ENCODE results near the gene ALK. TPM values are rescaled to one million over a fixed set of nuclear protein-coding genes. Genes with fewer than 3 reads are reported as not detected.

The ALK gene
- polyA plus RNA-seq, 3 donors: not detected

GRCh38 chr2:29347774-29348461 is 573.5 kb downstream of the ALK start:
- Histone ChIP-seq H4K20me1 (ENCODE audit: insufficient read depth, low read length) (no peaks in the 10 kb centered on the region), H3K9ac (ENCODE audit: insufficient read depth, low read length, poor library complexity, severe bottlenecking) (no peak overlapping the region), H3K4me2 (replicated peaks; ENCODE audit: extremely low read depth, low read length, poor library complexity, severe bottlenecking) (no peak overlapping the region), H3K36me3 (replicated peaks in 1 of 2; ENCODE audit: control insufficient read depth in 1 of 2, insufficient read depth in 2 of 2, low read length in 2 of 2) (no peaks in the 10 kb centered on the region), H3K27me3 (ENCODE audit: control insufficient read depth in 2 of 2, insufficient read depth in 2 of 2, low read length in 2 of 2) (no peaks in the 10 kb centered on the region), H3K4me1 (ENCODE audit: control insufficient read depth in 1 of 2, insufficient read depth in 2 of 2, low read length in 2 of 2) (no peaks in the 10 kb centered on the region), H3K79me2 (ENCODE audit: insufficient read depth, low read length) (no peaks in the 10 kb centered on the region), H3K27ac (ENCODE audit: low read depth in 1 of 2, low read length in 2 of 2) (no peak overlapping the region), H2AFZ (ENCODE audit: insufficient read depth, low read depth, low read length, poor library complexity, severe bottlenecking) (no peak overlapping the region), H3K4me3 (replicated peaks in 1 of 3; ENCODE audit: low read depth in 2 of 3, low read length in 3 of 3) (no peak overlapping the region), H3K9me3 (replicated peaks in 1 of 2; ENCODE audit: control insufficient read depth in 1 of 2, insufficient read depth in 1 of 2, low read length in 2 of 2) (no peaks in the 10 kb centered on the region)
- no peaks in the 10 kb centered on the region for H3K4me1 Mint-ChIP-seq
- no CpG with 5 or more reads among the region's 5 CpGs for WGBS (ENCODE audit: insufficient coverage)
- TF ChIP-seq CTCF (IDR thresholded peaks at IDR 0.05): no peak
- H3K9me3 Mint-ChIP-seq: no peaks in the 10 kb centered on the region
- intact Hi-C loops (cut with micrococcal nuclease): no loop called here
- H3K27ac Mint-ChIP-seq: no peak overlapping the region
- no peak overlapping the region for H3K4me3 Mint-ChIP-seq
- H3K27me3 Mint-ChIP-seq (ENCODE audit: low read depth in 3 of 3): peaks cover 3 to 12% (median 4%) of the 10 kb centered on the region in 3 donors
- no peaks in the 10 kb centered on the region for H3K36me3 Mint-ChIP-seq
- DNase-seq: no peak

GRCh38 chr2:29345236-29345635 is 576.1 kb downstream of the ALK start:
- no peak for DNase-seq
- Histone ChIP-seq H3K79me2 (ENCODE audit: insufficient read depth, low read length) (no peaks in the 10 kb centered on the region), H4K20me1 (ENCODE audit: insufficient read depth, low read length) (no peaks in the 10 kb centered on the region), H3K4me1 (ENCODE audit: control insufficient read depth in 1 of 2, insufficient read depth in 2 of 2, low read length in 2 of 2) (no peaks in the 10 kb centered on the region), H3K27ac (ENCODE audit: low read depth in 1 of 2, low read length in 2 of 2) (no peak overlapping the region), H3K27me3 (ENCODE audit: control insufficient read depth in 2 of 2, insufficient read depth in 2 of 2, low read length in 2 of 2) (no peaks in the 10 kb centered on the region), H2AFZ (ENCODE audit: insufficient read depth, low read depth, low read length, poor library complexity, severe bottlenecking) (no peak overlapping the region), H3K9ac (ENCODE audit: insufficient read depth, low read length, poor library complexity, severe bottlenecking) (no peak overlapping the region), H3K4me2 (replicated peaks; ENCODE audit: extremely low read depth, low read length, poor library complexity, severe bottlenecking) (no peak overlapping the region), H3K9me3 (replicated peaks in 1 of 2; ENCODE audit: control insufficient read depth in 1 of 2, insufficient read depth in 1 of 2, low read length in 2 of 2) (no peaks in the 10 kb centered on the region), H3K4me3 (replicated peaks in 1 of 3; ENCODE audit: low read depth in 2 of 3, low read length in 3 of 3) (no peak overlapping the region), H3K36me3 (replicated peaks in 1 of 2; ENCODE audit: control insufficient read depth in 1 of 2, insufficient read depth in 2 of 2, low read length in 2 of 2) (no peaks in the 10 kb centered on the region)
- Mint-ChIP-seq H3K4me3 (no peak overlapping the region), H3K4me1 (no peaks in the 10 kb centered on the region), H3K36me3 (no peaks in the 10 kb centered on the region), H3K9me3 (no peaks in the 10 kb centered on the region), H3K27ac (no peak overlapping the region), H3K27me3 (ENCODE audit: low read depth in 3 of 3) (peaks cover 5 to 12% (median 5%) of the 10 kb centered on the region in 3 donors)
- intact Hi-C loops (cut with micrococcal nuclease): no loop called here
- TF ChIP-seq CTCF (IDR thresholded peaks at IDR 0.05): no peak
- WGBS (ENCODE audit: insufficient coverage): no CpG with 5 or more reads among the region's 2 CpGs

All from CD14-positive monocyte (primary cell).